HG02763 (cell line): ENCODE data around the gene MYO19.

Source experiments
- ATAC-seq: cut with Tn5 transposase; IDR thresholded peaks from one replicate; pipeline ENCODE4 v1.9.1; 2021; ENCODE audit warnings: mild to moderate bottlenecking, moderate library complexity; ENCODE audit not compliant: unreplicated experiment

The MYO19 gene

GRCh38 chr17:36534840-36535668 lies at the start of gene MYO19, which contains the start of gene PIGW:
Gene MYO19, minus strand, starts transcription at chr17:36534868. Its CDS starts 2,330 bp downstream, at chr17:36532538.
Gene PIGW, plus strand, starts transcription at chr17:36534987. Its CDS starts 2,115 bp downstream, at chr17:36537102.
- ATAC-seq = peak; percentile 77

GRCh38 chr17:36583787-36584186 lies 49.1 kb upstream of the MYO19 start:
- no peak for ATAC-seq

GRCh38 chr17:36578671-36579070 lies 44.0 kb upstream of the MYO19 start:
- no peak for ATAC-seq

- ATAC-seq = no peak
Observed at GRCh38 chr17:36576793-36577192, 42.1 kb upstream of the MYO19 start.

GRCh38 chr17:36575028-36575427 lies 40.4 kb upstream of the MYO19 start:
- no peak for ATAC-seq

- ATAC-seq = no peak
Observed at GRCh38 chr17:36566081-36566480, 31.4 kb upstream of the MYO19 start.

- no peak for ATAC-seq
Observed at GRCh38 chr17:36553459-36553858, 18.8 kb upstream of the MYO19 start.

GRCh38 chr17:36550491-36551417 lies 16.1 kb upstream of the MYO19 start:
- no peak for ATAC-seq

- ATAC-seq = no peak
Observed at GRCh38 chr17:36547776-36548175, 13.1 kb upstream of the MYO19 start.

- ATAC-seq = no peak
Observed at GRCh38 chr17:36546418-36547093, 11.9 kb upstream of the MYO19 start.

- ATAC-seq = peak; percentile 65
Observed at GRCh38 chr17:36545465-36546417, 11.1 kb upstream of the MYO19 start.

GRCh38 chr17:36545077-36545464 lies 10.4 kb upstream of the MYO19 start:
- peak; percentile 37 for ATAC-seq

- peak; percentile 50 for ATAC-seq
Observed at GRCh38 chr17:36544307-36545076, 9.8 kb upstream of the MYO19 start, which contains the start of gene GGNBP2. Gene GGNBP2, plus strand, starts transcription at chr17:36544919. Its CDS starts 806 bp downstream, at chr17:36545725.

GRCh38 chr17:36544044-36544306 lies 9.3 kb upstream of the MYO19 start:
- ATAC-seq = no peak

- no peak for ATAC-seq
Observed at GRCh38 chr17:36542755-36543154, 8.1 kb upstream of the MYO19 start.

- ATAC-seq = no peak
Observed at GRCh38 chr17:36540696-36541095, 6.0 kb upstream of the MYO19 start.

GRCh38 chr17:36535669-36536081 lies 1.0 kb upstream of the MYO19 start:
- no peak for ATAC-seq

- ATAC-seq = peak; percentile 21
Observed at GRCh38 chr17:36533935-36534839, 481 bp downstream of the MYO19 start.
